WTC11 (cell line): Measurements from ENCODE around the gene POP4.

Source experiments
- ATF1 ChIP-seq: sonication (generic); formaldehyde crosslinking; IDR thresholded peaks from 2 replicates; pipeline ENCODE4 v1.8.1; 2023; ENCODE audit warnings: mild to moderate bottlenecking, moderate library complexity, missing genetic modification reagents
- ATF2 ChIP-seq: sonication (generic); formaldehyde crosslinking; IDR thresholded peaks from 2 replicates; pipeline ENCODE4 v1.8.1; 2022; ENCODE audit warnings: low read depth, missing genetic modification reagents, borderline replicate concordance
- CBFB ChIP-seq: sonication (generic); formaldehyde crosslinking; IDR thresholded peaks from 2 replicates; pipeline ENCODE4 v1.8.1; 2022; ENCODE audit warnings: mild to moderate bottlenecking, low read depth, missing genetic modification reagents
- CTCF ChIP-seq: fragments of 200-600 bp; IDR thresholded peaks from 2 replicates; pipeline ENCODE4 v1.8.0; 2022; ENCODE audit warnings: antibody characterized with exemption
- GRHL2 ChIP-seq: fragments of 250-450 bp; sonication (Bioruptor Pico); IDR thresholded peaks from 2 replicates; pipeline ENCODE4 v1.8.0; 2022; ENCODE audit warnings: mild to moderate bottlenecking, moderate library complexity; ENCODE audit not compliant: insufficient replicate concordance, severe bottlenecking
- JUN ChIP-seq: sonication (generic); formaldehyde crosslinking; IDR thresholded peaks from 2 replicates; pipeline ENCODE4 v1.8.0; 2023; ENCODE audit warnings: mild to moderate bottlenecking, missing genetic modification reagents
- NFE2L1 ChIP-seq: sonication (generic); formaldehyde crosslinking; IDR thresholded peaks from 2 replicates; pipeline ENCODE4 v1.8.1; 2023; ENCODE audit warnings: missing genetic modification reagents
- NFYB ChIP-seq: sonication (generic); formaldehyde crosslinking; conservative IDR thresholded peaks from 2 replicates; pipeline ENCODE4 v1.8.0; 2022; ENCODE audit warnings: low read depth, missing genetic modification reagents
- NR2C2 ChIP-seq: sonication (generic); formaldehyde crosslinking; IDR thresholded peaks from 2 replicates; pipeline ENCODE4 v1.8.0; 2022; ENCODE audit warnings: mild to moderate bottlenecking, missing genetic modification reagents
- RELA ChIP-seq: sonication (generic); formaldehyde crosslinking; IDR thresholded peaks from 2 replicates; pipeline ENCODE4 v1.8.1; 2022; ENCODE audit warnings: missing genetic modification reagents, mild to moderate bottlenecking, borderline replicate concordance
- SMAD3 ChIP-seq: sonication (generic); formaldehyde crosslinking; IDR thresholded peaks from 2 replicates; pipeline ENCODE4 v1.8.0; 2022; ENCODE audit warnings: missing genetic modification reagents, mild to moderate bottlenecking, borderline replicate concordance
- ZBTB43 ChIP-seq: sonication (generic); formaldehyde crosslinking; IDR thresholded peaks from 2 replicates; pipeline ENCODE4 v1.8.1; 2023; ENCODE audit warnings: mild to moderate bottlenecking, missing genetic modification reagents
- ZNF121 ChIP-seq: sonication (generic); formaldehyde crosslinking; IDR thresholded peaks from 2 replicates; pipeline ENCODE4 v1.8.0; 2023; ENCODE audit warnings: missing genetic modification reagents

- no peak for TF ChIP-seq CTCF
- no peak for TF ChIP-seq ZNF121 (CRISPR knock-in tag)
- TF ChIP-seq JUN (CRISPR knock-in tag): no peak
- TF ChIP-seq RELA (CRISPR knock-in tag): no peak
- TF ChIP-seq GRHL2 (CRISPR knock-in tag): no peak
- TF ChIP-seq SMAD3 (CRISPR knock-in tag): no peak
- TF ChIP-seq ZBTB43 (CRISPR knock-in tag): no peak
- TF ChIP-seq CBFB (CRISPR knock-in tag): no peak
- no peak for TF ChIP-seq ATF2
- TF ChIP-seq NFYB: no peak
- no peak for TF ChIP-seq ATF1 (CRISPR knock-in tag)
- no peak for TF ChIP-seq NR2C2
- TF ChIP-seq NFE2L1 (CRISPR knock-in tag): no peak
Observed at GRCh38 chr19:29577649-29577963, 28.5 kb upstream of the POP4 start.
